GM10847 (cell line): ENCODE measurements around the gene DPY19L1.

Source experiments
- POLR2A ChIP-seq: IDR thresholded peaks from 2 replicates; pipeline ENCODE4 v1.6.1; 2011; ENCODE audit not compliant: insufficient read length; ENCODE audit errors: extremely low read depth

Gene DPY19L1

DNA sequence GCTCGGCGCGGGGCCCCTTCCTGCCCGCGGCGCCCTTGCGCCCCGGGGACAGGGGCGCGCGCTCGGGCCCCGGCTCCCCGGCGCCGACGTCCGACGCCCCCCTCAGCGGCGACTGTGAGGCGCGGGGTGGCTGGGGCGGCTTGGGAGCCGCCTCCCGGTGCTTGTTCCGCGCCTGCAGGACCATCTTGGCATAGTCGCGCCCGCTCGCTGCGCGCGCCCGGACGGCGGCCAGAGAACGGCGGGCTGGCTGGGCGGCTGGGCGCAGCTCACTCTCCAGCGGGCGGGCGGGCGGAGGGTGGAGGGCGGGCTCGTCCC lies at the start of gene DPY19L1:
Gene DPY19L1 (minus strand): TSS at position 275 of the 315 bp plus-strand sequence. CDS start 91 bp downstream, at position 184.
- no peak for TF ChIP-seq POLR2A

DNA sequence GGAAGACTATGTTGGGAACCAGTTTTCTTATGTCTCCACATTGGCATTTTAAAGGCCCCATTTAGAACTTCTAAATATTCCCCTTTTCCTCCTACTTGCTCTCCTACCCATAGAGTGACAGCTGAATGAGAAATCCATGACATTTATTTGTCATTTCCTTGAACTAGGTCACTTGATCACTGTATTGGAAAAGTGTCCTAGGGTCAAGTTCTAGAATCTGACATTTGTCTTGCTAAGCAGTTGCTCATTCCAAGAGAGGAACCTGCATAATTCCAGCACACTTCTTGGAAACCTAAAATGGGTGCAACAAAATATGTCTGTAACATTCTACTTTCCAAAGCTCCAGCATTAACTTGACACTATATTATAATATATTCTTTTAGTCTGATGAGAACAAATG lies 3.6 kb upstream of the DPY19L1 start:
- no peak for TF ChIP-seq POLR2A

DNA sequence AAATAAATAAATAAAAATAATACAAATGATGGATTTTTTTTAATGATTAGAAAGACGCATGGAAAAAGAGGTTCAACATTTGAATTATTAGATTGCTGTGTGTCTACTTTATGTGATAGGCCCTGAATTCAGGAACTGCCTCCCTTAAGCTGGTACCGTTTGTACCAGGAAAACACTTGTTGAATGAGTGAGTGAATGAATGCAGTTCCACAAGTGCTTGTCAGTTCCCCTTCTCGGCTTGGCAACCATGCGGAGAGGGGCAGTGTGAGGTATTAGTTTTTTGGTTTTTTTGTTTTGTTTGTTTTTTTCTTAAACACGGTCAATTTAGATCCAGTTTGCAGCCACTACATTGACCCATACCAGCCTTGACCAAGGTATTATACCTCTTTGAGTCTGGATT lies 2.1 kb upstream of the DPY19L1 start:
- no peak for TF ChIP-seq POLR2A

GRCh38 chr7:35038354-35038753 lies 1.1 kb upstream of the DPY19L1 start:
- TF ChIP-seq POLR2A = no peak

DNA sequence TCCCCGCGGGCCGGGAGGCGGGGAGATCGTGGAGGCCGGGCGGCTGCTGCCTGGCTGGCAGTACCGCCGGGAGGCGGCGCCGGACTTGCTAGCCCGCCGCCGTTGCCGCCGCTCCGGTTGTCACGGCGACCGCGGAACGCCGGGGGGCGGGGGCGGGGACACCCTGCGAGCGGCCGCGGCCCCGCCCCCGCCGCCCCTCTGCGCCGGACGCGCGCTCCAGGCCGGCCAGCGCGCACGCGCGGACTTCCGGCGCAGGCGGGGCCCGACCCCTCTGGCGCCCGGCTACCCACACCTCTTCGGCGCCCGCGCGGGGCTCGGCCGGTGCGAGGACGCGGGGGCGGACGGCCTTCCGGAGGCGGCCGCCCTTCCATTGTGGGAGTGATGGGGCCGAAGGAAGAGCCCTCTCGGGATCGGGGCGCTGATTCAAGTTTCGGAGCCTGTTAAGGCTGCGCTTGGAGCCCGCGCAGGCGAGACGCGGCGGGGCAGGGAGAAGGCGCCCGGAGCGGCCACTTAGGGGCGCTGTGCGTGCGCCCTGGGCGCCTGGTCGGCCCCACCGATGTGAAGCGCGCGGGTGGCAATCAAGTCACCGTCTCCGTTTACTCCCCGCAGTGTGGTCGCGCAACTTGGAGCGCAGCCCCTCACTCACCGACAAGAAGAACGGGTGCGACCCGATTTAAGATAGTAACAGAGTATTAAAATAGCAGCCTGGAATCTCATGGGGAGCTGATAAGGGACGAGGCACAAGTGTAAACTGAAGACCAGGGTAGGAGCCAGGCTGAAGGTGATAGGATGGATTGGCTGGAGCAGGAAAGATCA lies 449 bp upstream of the DPY19L1 start:
- peak; percentile 46 for TF ChIP-seq POLR2A

DNA sequence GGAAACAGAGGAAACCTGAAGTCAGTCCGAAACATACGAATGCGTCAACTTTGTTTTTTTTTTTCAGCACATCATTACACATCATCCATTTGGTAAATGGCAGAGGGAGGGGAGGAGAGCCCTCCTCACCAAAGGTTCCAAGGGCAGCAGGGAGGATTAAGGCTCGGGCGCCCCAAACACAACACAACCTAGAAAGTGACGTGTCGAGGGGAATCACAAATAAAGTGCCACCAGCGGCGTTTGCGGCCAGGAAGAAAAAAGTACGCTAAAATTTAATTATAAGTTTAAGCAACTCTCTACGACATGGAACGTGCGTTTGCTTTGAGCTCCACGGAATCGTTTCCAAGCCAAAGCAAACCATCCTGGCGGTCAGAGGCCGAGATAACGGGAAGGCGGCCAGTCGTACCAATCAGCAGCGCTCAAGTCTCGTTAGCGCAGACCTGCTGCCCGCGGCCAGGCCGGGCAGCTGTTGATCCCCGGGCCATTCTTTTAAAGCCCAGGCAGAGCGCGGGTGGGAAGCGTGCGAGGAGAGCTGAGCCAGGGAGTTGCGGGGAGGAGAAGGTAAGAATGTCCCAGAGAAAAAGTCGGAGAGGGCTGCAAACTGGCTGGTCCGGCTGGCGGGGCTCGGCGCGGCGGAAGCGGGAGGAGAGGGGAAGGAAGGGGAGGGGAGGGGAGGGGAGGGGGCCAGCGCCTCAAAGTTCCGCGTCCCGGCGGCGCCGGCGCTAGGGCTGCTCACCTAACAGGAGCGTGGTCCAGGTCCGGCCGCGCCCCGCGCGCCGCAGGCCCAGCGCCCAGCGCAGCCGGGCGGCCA lies 719 bp downstream of the DPY19L1 start:
- no peak for TF ChIP-seq POLR2A

DNA sequence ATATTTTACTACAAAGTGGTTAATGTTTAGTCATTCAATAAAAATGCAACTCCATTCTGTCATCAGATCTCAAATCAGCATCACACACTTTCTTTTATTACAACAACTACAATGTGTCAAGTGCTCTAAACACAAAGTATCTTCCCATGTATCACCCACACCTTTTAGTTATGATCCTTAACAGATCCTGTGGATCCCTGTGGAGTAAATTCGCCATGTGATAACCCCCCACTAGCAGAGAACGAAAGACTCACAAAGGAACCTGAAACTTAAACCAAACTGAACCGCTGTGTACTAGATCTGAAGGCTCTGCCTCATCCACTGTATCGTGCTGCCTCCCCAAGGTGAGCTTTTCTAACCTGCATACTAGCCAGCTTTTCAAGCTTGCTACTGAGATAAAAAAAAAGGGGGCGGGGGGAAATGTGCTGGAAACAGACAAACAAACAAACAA lies 1.7 kb downstream of the DPY19L1 start:
- no peak for TF ChIP-seq POLR2A

DNA sequence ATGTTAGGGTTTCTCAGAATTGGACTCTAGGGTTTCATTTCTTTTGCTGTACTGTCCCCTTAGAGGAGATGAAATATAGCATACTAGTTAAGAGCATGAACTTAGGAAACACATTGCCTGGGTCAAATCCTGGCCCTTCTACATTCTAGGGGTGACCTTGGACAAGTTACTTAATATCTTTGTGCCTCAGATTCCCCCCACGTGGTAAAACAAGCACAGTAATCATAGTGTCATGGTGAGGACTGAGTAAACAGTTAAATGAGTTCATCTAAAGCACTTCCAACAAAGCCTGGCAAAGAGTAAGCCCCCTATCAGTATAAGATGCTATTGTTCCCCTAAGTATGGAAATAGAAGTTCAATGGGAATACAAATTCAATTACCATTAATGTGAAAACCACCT lies 5.1 kb downstream of the DPY19L1 start:
- TF ChIP-seq POLR2A = no peak

GRCh38 chr7:35030848-35031247 lies 6.4 kb downstream of the DPY19L1 start:
- TF ChIP-seq POLR2A = no peak

DNA sequence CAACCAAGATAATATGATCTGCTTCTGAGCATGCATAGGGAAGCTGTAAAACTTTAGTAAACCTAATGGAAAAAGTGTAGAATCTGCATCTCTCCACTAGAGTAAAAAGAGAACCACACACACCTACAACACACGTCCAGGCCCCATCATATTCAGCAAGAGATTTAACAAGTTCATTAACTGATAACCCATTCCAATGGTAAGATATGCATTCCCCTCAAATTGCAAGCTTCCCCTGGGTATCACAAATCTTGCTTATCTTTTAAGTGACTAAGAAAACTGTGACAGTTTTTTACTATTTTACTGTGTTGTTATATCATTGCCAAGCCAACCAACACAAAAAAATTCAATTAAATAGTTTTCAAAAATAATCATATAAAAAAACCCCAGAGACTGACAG lies 8.0 kb downstream of the DPY19L1 start:
- TF ChIP-seq POLR2A = no peak

GRCh38 chr7:35026150-35026549 lies 11.1 kb downstream of the DPY19L1 start:
- no peak for TF ChIP-seq POLR2A

GRCh38 chr7:35025369-35025870 lies 11.9 kb downstream of the DPY19L1 start:
- no peak for TF ChIP-seq POLR2A

DNA sequence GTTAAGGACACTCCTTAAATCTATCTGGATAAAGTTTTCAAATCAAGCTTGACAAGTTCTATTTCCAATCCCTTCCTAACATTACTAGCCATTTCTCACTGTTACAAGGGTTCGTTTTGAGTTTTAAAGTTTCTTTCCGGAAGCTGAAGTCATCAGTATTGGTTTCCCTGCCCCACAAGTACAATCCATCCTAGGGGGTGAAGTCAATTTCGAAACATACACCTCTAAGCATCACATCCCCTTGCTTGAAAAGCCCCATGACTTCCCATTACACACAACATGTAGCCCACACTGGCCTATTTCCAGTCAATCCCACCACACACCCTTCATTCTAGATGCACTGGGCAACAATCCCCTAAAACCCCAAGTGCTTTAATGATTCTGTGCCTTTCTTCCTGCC lies 13.0 kb downstream of the DPY19L1 start:
- no peak for TF ChIP-seq POLR2A

DNA sequence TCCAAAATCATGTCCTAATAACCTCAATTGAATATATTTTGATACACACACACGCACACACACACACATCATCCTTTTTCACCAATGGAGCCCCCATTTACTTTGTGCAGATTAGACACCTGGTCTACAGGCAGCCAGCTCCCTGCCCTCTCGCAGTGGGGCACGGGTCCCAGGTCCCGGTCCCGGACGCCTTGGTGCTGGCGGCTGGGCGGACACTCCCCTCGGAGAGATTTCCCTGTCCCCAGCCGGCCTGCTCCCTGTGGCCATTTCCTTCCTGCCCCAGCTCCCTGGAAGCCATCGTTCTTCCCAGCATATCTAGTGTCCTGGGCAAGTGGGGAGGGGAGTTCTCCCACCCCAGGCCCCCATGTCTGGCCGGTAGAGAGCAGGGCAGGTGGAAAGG lies 14.6 kb downstream of the DPY19L1 start:
- TF ChIP-seq POLR2A = no peak

DNA sequence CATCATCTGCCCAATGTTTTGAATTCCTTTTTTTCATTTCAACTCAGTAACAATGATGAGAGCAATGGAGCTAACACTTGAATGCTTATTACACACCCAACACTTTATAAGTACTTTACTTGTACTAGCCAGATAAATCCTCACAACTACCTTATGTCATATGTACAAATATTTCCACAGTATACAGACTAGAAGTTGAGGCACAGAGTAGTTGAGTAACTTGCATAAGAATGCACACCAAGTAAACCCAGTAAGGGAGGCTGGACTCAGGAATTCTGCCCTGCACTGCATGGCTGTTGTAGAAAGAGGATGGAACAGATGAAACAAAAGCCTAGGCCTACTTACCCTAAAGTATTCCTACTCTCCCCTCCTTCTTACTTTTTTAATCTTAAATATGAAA lies 15.8 kb downstream of the DPY19L1 start:
- no peak for TF ChIP-seq POLR2A

DNA sequence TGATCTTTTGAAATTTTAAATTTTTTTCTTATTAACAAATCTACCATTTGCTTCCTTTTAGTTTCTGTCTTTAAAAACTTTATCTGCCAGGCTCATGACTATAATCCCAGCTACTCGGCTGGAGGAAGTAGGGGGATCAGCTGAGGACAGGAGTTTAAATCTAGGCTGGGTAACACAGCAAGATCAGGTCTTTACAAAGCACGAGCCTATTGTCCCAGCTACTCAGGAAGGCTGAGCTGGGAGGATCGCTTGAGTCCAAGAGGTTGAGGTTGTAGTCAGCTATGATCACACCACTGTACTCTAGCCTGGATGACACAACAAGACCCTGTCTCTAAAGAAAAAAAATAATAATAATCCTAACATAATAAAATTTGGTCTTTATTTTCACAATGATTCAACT lies 17.5 kb downstream of the DPY19L1 start:
- no peak for TF ChIP-seq POLR2A
